NCI-H1105 (cell line): Measurements from ENCODE around the gene ANKRD33B.
"Not testable (repeated sequence)": the region's sequence is repeated elsewhere in the genome, so short reads cannot be mapped to it uniquely, and the experiment has no call there.

Experiments
- DNase-seq: peaks from one replicate; lab custom pipeline; 2025; lab: John Stamatoyannopoulos, UW

ANKRD33B gene

GRCh38 chr5:10563945-10564837 is at the start of gene ANKRD33B:
TSS of gene ANKRD33B (plus strand) at chr5:10564070. CDS start at chr5:10564468, 398 bp downstream.
- DNase-seq: peak; percentile 69

- DNase-seq: not testable (repeated sequence)
These were observed 49.3 kb upstream of the ANKRD33B start for GRCh38 chr5:10514572-10514971.

- no peak for DNase-seq
These were observed 48.4 kb upstream of the ANKRD33B start for GRCh38 chr5:10515492-10515891.

GRCh38 chr5:10518347-10518746 is 45.5 kb upstream of the ANKRD33B start:
- DNase-seq: no peak

GRCh38 chr5:10519729-10520128 is 44.1 kb upstream of the ANKRD33B start:
- DNase-seq: no peak

GRCh38 chr5:10520706-10521105 is 43.2 kb upstream of the ANKRD33B start:
- DNase-seq: no peak

- no peak for DNase-seq
These were observed 42.2 kb upstream of the ANKRD33B start for GRCh38 chr5:10521466-10522223.

- no peak for DNase-seq
These were observed 41.7 kb upstream of the ANKRD33B start for GRCh38 chr5:10522224-10522611.

GRCh38 chr5:10524376-10525123 is 39.3 kb upstream of the ANKRD33B start:
- DNase-seq: no peak

GRCh38 chr5:10525124-10525495 is 38.8 kb upstream of the ANKRD33B start:
- DNase-seq: no peak

GRCh38 chr5:10527281-10527950 is 36.5 kb upstream of the ANKRD33B start:
- DNase-seq: no peak

GRCh38 chr5:10528056-10528816 is 35.6 kb upstream of the ANKRD33B start:
- peak; percentile 42 for DNase-seq

- no peak for DNase-seq
These were observed 35.0 kb upstream of the ANKRD33B start for GRCh38 chr5:10528827-10529226.

GRCh38 chr5:10530601-10531320 is 33.1 kb upstream of the ANKRD33B start:
- no peak for DNase-seq

- DNase-seq: no peak
These were observed 31.4 kb upstream of the ANKRD33B start for GRCh38 chr5:10532421-10532820.

GRCh38 chr5:10533226-10533625 is 30.6 kb upstream of the ANKRD33B start:
- no peak for DNase-seq

- DNase-seq: no peak
These were observed 29.0 kb upstream of the ANKRD33B start for GRCh38 chr5:10534561-10535530.

GRCh38 chr5:10536511-10536910 is 27.4 kb upstream of the ANKRD33B start:
- no peak for DNase-seq

- no peak for DNase-seq
These were observed 26.8 kb upstream of the ANKRD33B start for GRCh38 chr5:10536931-10537579.
